Nephron (organoid): ENCODE results near the gene TTC34.

ENCODE experiments used
- H3K27ac Mint-ChIP-seq, 3 experiments: 2 replicates each; pipeline ENCODE4 v1.8.0; 2020; ENCODE audit warnings: mixed read lengths in 3 of 3, mild to moderate bottlenecking in 2 of 3, moderate library complexity in 1 of 3
- H3K27me3 Mint-ChIP-seq: 2 replicates; pipeline ENCODE4 v1.8.0; 2021; ENCODE audit warnings: low read depth, mild to moderate bottlenecking, moderate library complexity, mixed read lengths
- H3K36me3 Mint-ChIP-seq: 2 replicates; pipeline ENCODE4 v1.8.0; 2020; ENCODE audit warnings: low read depth, mixed read lengths
- H3K4me1 Mint-ChIP-seq: 2 replicates; pipeline ENCODE4 v1.8.0; 2020; ENCODE audit warnings: mixed read lengths
- H3K4me3 Mint-ChIP-seq, 3 experiments: 2 replicates each; pipeline ENCODE4 v1.8.0; 2020; ENCODE audit warnings: mild to moderate bottlenecking in 3 of 3, mixed read lengths in 3 of 3, moderate library complexity in 2 of 3
- H3K9me3 Mint-ChIP-seq: 2 replicates; pipeline ENCODE4 v1.8.0; 2020; ENCODE audit warnings: mixed read lengths
- CTCF ChIP-seq, 3 experiments: fragments of 200-600 bp; sonication (generic); IDR thresholded peaks; one replicate each; pipeline ENCODE4 v1.5.0; 2021; ENCODE audit warnings: antibody characterized with exemption in 3 of 3; ENCODE audit not compliant: unreplicated experiment in 3 of 3

TTC34 gene

DNA sequence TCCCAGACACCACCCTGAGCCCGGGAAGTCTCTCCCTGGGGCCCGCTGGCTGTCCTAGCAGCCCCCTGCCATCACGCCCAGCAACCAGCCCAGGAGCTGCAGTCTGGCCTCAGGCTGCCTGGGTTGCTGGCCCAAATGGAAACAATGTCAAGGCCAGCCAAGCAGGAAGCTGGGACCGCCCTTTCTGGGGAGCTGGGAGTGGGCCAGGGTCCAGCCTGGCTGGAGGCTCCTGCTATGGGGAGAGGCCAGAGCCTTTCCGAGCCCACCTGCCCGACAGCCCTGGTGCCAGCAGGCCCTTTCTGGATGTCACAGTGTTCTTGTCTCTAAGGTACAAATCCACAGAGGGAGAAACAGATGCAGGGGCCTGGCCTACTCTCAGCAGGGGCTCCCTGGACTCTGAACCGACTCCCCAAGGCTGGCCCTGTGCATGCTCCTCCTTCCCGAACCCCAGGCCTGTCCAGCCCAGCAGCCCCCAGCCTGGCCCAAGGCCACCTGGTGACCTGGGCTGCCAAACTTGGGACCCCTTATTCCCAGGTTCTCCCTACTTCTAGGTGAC is 167.5 kb downstream of the TTC34 start:
- H3K27me3 Mint-ChIP-seq: peaks cover 55% of the 10 kb centered on the region
- peaks cover 3% of the 10 kb centered on the region for H3K36me3 Mint-ChIP-seq
- H3K4me3 Mint-ChIP-seq: no peak overlapping the region
- H3K4me1 Mint-ChIP-seq: peaks cover 3% of the 10 kb centered on the region
- peaks cover 10% of the 10 kb centered on the region for H3K9me3 Mint-ChIP-seq
- H3K27ac Mint-ChIP-seq: no peak overlapping the region
- TF ChIP-seq CTCF (IDR thresholded peaks at IDR 0.05; ENCODE audit: unreplicated experiment in 3 of 3): no peak

DNA sequence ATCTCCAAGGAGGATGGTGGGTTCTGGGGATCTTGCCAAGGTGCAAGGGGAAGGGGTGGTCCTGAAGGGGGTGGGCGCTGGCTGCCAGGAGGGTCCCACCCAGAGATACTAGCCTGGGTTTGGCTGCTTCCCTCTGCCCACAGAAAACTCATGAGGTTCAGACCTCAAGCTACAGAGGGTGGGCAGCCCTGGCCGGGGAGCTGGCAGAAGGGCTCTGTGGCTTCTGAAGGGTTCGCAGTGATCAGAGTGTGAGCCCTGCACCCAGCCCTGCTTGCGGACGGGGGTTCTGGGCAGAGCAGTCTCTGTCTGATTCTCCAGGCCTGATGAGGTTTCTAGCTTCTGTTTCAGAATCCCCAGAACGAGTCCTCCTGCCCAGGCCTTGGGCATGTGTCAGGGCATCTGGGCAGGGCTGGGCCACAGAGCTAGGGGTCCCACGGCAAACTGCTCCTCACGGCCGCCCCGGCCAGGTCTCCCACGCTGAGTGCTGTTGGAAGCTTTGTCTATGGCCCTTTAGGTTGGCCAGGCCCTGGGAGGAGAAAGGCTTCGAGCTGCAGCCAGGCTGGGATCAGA is 168.0 kb downstream of the TTC34 start:
- Mint-ChIP-seq H3K4me1 (peaks cover 3% of the 10 kb centered on the region), H3K4me3 (no peak overlapping the region), H3K9me3 (peaks cover 10% of the 10 kb centered on the region), H3K36me3 (peaks cover 3% of the 10 kb centered on the region), H3K27me3 (peaks cover 52% of the 10 kb centered on the region), H3K27ac (no peak overlapping the region)
- no peak for TF ChIP-seq CTCF (IDR thresholded peaks at IDR 0.05; ENCODE audit: unreplicated experiment in 3 of 3)

GRCh38 chr1:2632561-2633361 is 168.7 kb downstream of the TTC34 start, which contains the start of gene MMEL1:
MMEL1 (minus strand) TSS chr1:2633016; CDS start chr1:2629484, 3,532 bp downstream.
- Mint-ChIP-seq H3K36me3 (peaks cover 3% of the 10 kb centered on the region), H3K4me3 (no peak within 1 kb of the TSS), H3K9me3 (peaks cover 10% of the 10 kb centered on the region), H3K27ac (no peak within 1 kb of the TSS), H3K4me1 (peaks cover 3% of the 10 kb centered on the region), H3K27me3 (peaks cover 54% of the 10 kb centered on the region)
- no peak for TF ChIP-seq CTCF (IDR thresholded peaks at IDR 0.05; ENCODE audit: unreplicated experiment in 3 of 3)

DNA sequence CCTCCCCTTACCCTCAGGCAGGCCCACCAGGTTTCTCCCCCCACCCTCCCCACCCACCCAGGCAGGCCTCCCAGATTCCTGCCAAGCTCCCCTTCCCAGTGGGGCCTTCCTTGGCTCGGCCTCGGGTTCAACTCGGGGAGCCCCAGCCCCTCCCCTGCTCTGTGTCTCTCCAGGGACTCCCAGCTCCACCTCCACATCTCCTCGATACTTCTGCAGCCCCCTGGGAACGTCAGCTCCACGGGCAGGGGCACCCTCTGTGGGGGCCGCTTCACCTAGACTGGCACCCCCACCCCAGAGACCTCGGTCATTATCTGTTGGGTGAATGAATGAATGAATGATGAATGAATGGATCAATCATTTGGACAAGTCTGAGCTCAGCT is 169.5 kb downstream of the TTC34 start:
- no peak for TF ChIP-seq CTCF (IDR thresholded peaks at IDR 0.05; ENCODE audit: unreplicated experiment in 3 of 3)
- peaks cover 3% of the 10 kb centered on the region for H3K36me3 Mint-ChIP-seq
- peaks cover 55% of the 10 kb centered on the region for H3K27me3 Mint-ChIP-seq
- peaks cover 3% of the 10 kb centered on the region for H3K4me1 Mint-ChIP-seq
- H3K9me3 Mint-ChIP-seq: peaks cover 8% of the 10 kb centered on the region
- no peak overlapping the region for H3K4me3 Mint-ChIP-seq
- H3K27ac Mint-ChIP-seq: no peak overlapping the region

- Mint-ChIP-seq H3K27ac (peak overlapping the region in 2 of 3 experiments; percentile 54 to 63), H3K36me3 (peaks cover 3% of the 10 kb centered on the region), H3K9me3 (peaks cover 8% of the 10 kb centered on the region), H3K27me3 (peaks cover 56% of the 10 kb centered on the region), H3K4me1 (peaks cover 3% of the 10 kb centered on the region), H3K4me3 (peak overlapping the region in 2 of 3 experiments; percentile 24 to 55)
- TF ChIP-seq CTCF (IDR thresholded peaks at IDR 0.05; ENCODE audit: unreplicated experiment in 3 of 3): no peak
Measured at GRCh38 chr1:2631136-2632050, 170.1 kb downstream of the TTC34 start.
